Cardiac atrium fibroblast (primary cell): ENCODE data around the gene OTUD1. TPM values are rescaled to one million over a fixed set of nuclear protein-coding genes. Genes with fewer than 3 reads are reported as not detected.

Experiments used
- total RNA-seq: library from RNA; depleted of rRNA; stranded (reverse); fragments of >200 nt; gene quantifications from 2 replicates; pipeline ENCODE4 v1.2.3, GENCODE V29; 2015

The OTUD1 gene
- 3.4 and 3.8 TPM in 2 replicates for total RNA-seq

GRCh38 chr10:23438547-23439451, at the start of gene OTUD1:
OTUD1 (plus strand) TSS chr10:23439075; CDS start chr10:23439458, 383 bp downstream.

Other genes with a start within 250 kb of the OTUD1 start
- gene PTF1A, start 246.8 kb upstream of the OTUD1 start, total RNA-seq = not detected in 2 replicates
- gene C10orf67, start 94.3 kb upstream of the OTUD1 start, total RNA-seq = not detected in 2 replicates